ENCODE data around the gene MX1.

GRCh38 chr21:41494242-41494641 lies 68.2 kb downstream of the MX1 start:
- TF ChIP-seq CTCF (conservative IDR thresholded peaks at IDR 0.05), result no peak
- no peak for TF ChIP-seq EZH2 (IDR thresholded peaks at IDR 0.05; ENCODE audit: low read depth)

Measured in PC-9 (cell line).